AG08396 (cell line): ENCODE data around the gene NPAS2.

Source experiments
- DNase-seq: peaks from one replicate; pipeline ENCODE4 v3.0.0; 2012; ENCODE audit warnings: low spot score, mixed read lengths

NPAS2 gene

GRCh38 chr2:100796499-100797100, 23.3 kb upstream of the NPAS2 start:
- no peak for DNase-seq

- DNase-seq: no peak
Observed at GRCh38 chr2:100799686-100800085, 20.3 kb upstream of the NPAS2 start.

- DNase-seq: no peak
Observed at GRCh38 chr2:100800915-100801314, 19.0 kb upstream of the NPAS2 start.

DNA sequence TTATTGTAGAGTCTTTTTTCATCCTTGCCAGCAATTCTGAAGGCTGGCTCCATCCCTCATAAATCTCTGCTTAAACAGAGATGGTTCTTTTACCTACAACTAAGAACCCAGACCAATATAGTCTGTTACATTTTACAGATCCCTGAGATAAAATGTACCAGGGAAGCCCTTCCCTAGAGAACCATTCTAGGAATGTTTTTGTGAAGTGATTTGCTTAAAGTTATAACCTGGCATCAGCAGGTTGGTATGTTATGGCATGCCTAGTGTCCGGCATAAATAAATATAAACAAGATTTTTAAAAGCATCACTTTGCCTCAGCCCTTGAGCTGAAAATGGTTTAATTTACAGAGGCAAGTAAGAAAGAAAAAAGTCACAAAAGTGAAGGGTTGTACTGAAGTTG, 18.5 kb upstream of the NPAS2 start:
- DNase-seq: no peak

GRCh38 chr2:100802066-100802465, 17.9 kb upstream of the NPAS2 start:
- DNase-seq: no peak

GRCh38 chr2:100803334-100803733, 16.6 kb upstream of the NPAS2 start:
- DNase-seq: no peak

- no peak for DNase-seq
Observed at GRCh38 chr2:100806550-100806949, 13.4 kb upstream of the NPAS2 start.

GRCh38 chr2:100807707-100808106, 12.2 kb upstream of the NPAS2 start:
- DNase-seq: no peak

- DNase-seq: no peak
Observed at GRCh38 chr2:100808582-100808981, 11.4 kb upstream of the NPAS2 start.

DNA sequence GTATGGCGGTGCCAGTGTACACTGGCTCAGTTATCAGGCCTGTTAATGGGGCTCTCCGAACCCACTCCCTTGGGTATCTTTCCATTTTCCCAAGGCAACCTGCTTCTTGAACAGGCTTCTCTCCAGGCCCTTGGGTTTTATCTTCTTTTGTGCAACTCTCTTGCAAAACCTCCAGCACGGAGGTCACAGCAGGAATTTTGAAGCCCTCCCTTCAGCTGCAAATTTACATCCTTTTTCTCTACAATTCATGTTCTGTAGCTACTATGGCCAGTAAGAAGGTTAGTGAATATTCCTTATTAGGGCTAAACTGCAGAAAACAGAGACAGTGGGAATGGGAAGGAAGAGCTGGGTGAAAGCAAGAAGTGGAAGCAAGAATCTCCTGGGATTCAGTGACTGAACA, 10.4 kb upstream of the NPAS2 start:
- no peak for DNase-seq

DNA sequence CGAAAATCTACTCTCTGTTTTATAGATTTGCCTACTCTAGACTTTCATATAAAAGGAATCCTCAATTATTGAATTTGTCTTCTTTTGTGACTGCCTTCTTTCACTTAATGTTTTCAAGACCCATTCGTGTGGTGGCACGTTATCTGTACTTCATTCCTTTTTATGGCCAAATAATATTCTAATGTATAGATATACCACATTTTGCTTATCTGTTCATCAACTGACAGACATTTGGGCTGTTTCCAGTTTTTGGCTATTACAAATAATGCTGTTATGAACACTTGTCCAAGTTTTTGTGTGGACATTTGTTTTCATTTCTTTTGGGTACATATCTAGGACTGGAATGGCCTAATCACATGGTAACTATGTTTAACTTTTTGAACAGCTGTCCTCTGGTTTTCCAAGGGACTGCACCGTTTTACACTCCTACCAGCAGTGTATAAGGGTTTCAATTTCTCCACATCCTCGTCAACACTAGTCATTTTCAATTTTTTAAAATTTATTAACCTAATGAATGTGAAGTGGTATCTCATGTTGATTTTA, 9.3 kb upstream of the NPAS2 start:
- DNase-seq: no peak

- DNase-seq: no peak
Observed at GRCh38 chr2:100812116-100812515, 7.8 kb upstream of the NPAS2 start.

DNA sequence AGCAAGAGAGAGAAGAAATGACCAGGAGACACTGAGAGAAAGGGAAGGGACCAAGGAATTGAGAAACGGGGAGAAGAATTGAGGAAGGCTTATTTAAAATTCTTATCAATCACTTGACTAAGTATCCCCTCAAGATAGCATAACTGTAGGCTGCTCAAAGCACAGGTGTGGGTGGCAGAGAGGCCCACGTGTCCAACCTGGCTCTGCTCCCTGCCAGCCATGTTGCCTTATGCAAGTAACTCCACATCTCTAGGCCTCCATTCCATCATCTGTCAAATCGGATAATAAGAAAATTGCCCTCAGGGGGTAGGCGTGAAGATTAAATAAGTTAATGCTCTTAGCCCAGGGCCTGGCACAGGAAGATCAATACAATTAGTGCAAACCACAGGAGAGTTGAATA, 7.4 kb upstream of the NPAS2 start:
- no peak for DNase-seq

DNA sequence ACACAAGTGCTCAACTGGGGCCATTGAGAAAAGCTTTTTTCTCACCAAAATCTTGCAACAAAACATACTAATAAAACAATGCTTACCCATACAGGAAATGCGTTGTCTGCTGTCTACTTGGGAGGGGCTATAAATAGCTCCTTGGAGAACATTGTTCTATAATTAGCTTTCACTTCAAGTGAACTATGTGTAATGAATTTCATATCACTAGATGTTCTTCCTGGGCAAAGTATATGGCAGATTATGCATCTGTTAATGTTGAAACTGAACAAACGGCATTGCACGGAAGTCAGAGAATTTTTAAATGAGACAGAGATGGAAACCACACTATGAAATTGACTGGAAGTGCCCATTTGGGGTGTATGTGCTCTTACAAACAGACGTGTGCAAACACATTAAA, 6.4 kb upstream of the NPAS2 start:
- peak; percentile 30 for DNase-seq

DNA sequence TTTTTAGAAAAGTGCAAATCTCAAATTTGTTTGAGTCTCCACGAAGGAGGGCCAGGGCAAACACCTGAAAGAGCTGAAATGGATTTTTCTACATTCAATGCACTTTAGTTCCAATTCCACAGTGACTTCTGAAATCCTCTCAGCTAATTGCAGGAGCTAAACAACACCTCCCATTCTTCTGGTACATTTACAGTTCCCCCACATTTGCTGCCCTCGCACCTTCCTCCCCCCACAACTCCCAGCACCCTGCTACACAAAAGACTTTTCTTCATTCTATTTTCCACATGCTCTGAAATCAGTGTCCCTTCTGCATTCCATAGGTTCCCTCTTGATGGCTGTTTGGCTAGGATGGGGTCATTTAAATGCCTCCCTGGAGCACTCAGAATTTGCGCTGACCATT, 5.9 kb upstream of the NPAS2 start:
- DNase-seq: no peak

- no peak for DNase-seq
Observed at GRCh38 chr2:100814453-100814852, 5.5 kb upstream of the NPAS2 start.

GRCh38 chr2:100817388-100817985, 2.5 kb upstream of the NPAS2 start:
- no peak for DNase-seq

GRCh38 chr2:100818003-100818605, 1.8 kb upstream of the NPAS2 start:
- DNase-seq: no peak

DNA sequence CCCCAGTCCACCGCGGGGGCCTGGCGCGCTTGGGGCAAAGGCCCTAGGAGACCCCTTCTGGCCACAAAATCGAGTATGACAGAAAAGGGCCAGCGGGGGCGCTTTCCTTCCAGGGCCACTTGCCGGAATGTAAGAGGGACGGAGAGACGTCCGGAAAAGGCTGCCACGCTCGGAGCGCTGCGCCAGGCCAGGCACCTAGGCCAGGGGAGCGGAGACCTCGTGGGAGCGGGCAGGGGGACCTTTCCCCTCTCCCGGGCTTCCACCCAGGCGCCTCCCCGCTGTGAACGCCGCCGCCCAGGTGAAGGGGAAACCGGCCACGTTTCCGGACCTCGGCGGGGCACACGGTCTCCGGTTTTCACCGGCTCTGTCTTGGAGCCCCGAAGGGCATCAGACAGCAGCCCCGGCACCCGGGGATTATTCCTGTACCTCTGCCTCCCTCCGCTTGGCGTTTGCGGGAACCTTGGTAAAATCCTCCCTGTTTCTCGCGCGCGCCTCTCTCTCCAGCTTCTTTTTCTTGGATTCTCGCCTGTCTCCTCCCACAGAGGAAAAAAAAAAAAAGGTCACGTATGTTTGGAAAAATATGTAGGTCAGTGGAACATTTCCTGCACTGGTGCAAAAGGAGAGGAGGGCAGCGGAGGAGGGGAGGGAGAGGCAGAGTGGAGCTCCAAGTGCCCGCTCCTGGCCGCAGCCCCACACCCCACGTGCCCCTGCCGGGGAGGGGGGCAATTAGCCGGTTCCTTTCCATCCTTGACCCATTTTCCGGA, 1.2 kb upstream of the NPAS2 start:
- DNase-seq: peak; percentile 82

DNA sequence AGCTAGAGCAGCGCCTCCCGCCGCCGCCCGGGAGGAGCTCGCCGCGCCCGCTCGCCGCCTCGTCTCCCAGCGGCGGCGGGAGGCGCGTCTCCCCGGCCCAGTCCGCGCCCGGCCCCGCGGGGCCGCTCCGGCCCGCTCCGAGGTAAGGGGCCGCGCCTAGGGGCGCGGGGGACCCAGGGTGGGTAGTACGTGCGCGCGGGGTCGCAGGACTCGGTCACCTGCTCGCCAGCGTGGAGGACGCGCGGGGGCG, 259 bp downstream of the NPAS2 start:
- peak; percentile 83 for DNase-seq

DNA sequence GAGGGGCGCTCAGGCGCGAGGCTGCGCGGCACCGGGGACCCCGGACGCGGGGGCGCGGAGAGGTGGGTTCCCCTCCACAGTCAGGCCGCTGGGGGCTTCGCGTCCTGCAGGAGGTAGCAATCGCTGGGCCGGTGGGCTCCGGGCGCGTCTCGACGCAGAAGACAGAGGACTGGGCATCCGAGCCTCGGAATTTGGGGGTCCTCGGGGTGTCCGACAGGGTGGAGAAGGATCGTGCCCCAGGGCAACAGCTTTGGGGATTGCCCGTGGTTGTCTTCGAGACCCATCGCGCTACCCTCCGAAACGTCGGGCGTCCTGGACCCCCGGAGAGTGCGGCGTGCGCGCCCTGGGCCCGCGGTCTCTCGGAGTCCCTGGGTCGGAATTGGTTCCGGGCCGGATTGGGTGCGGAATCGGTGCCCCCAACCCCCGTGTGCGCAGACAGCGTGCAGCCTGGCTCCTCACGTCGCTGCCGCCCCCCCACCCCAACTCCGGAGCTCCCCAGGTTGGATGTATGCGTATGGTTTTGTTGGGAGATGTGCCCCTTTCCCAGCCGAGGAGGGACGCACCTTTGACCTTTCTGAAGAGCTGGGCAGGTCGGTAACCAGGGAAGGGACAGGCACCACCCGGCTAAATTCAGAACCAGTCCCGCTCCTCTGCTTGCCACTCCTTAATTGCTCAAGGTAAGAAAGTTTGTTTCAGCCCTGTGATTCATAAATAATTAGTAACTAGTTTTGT, 750 bp downstream of the NPAS2 start:
- peak; percentile 23 for DNase-seq

DNA sequence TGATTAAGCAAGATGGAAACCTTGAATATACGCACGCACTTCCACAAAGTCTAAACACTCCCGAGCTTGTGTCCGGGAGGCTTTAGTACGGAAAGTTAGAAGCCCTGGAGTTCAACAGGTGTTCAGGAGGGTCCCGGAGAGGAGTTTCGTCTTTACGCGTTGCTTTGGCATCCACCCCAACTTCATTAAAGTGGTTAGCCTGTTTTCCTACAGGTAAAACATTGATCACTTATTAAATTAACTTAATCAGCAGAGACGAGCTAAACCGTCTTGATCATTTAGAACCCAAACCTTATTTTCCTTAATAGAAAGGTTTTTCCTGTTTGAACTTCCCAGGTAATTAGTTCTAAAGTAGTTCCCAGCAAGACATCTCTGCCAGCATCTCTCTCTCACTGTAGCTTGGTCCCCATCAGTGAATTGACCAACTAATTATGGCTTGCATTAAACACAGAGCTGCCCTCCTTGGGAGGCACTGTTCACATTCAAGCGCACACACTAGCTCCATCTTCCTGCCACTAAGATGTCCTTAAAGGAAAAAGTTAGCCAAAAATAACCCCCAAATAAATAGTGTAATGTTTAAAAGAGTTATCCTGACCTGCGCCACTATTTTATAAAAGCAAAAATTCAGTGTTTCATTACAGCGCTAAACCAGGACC, 1.4 kb downstream of the NPAS2 start:
- no peak for DNase-seq
